ENCODE data around the gene PDGFRB. TPM values are rescaled to one million over a fixed set of nuclear protein-coding genes. Genes with fewer than 3 reads are reported as not detected.
A peak's percentile ranks its signal among the peaks of the same experiment; 100 is the strongest.

Gene PDGFRB
- total and polyA plus RNA-seq, 9 of the 15 experiments (the other 6 are each of a cell fraction or from before 2014, with no cell fraction given) = 0.01 to 1.5 (median 0.09) TPM; not detected in 3

DNA sequence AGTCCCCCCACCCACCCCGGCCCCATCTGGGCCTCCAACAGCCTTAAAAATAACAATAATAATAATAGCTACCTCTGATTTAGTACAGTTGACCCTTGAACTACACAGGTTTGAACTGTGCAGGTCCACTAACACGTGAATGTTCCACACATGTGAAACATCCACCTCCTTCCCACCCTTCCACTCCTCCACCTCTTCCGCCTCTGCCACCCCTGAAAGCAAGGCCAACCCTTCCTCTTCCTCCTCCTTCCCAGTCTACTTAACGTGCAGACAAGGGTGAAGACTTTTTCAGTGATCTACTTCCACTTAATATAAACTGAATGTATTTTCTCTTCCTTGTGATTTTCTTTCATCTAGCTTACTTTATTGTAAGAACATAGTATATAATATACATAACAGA is 10.8 kb downstream of the PDGFRB start:
- H3K9me1 ChIP-seq (ENCODE audit: control insufficient read depth, insufficient read depth, low read length) = no peaks in the 10 kb centered on the region
- peaks cover 0 to 10% of the 10 kb centered on the region in 2 experiments; a peak in 1 of 5 replicates for H3K27me3 ChIP-seq (ENCODE audit: control insufficient read depth in 2 of 2, insufficient read depth in 2 of 2, low read length in 2 of 2)
- no peaks in the 10 kb centered on the region for H3K36me3 ChIP-seq (ENCODE audit: control insufficient read depth, insufficient read depth, low read length)
- peak overlapping the region; percentile 75 for H2AFZ ChIP-seq (ENCODE audit: low read depth, low read length)
- no peak overlapping the region for H3K27ac ChIP-seq (ENCODE audit: extremely low read depth, low read depth, low read length)
- WGBS (ENCODE audit: insufficient coverage, low coverage, missing lambda C conversion rate) = 41% methylated on average over 3 of the region's 4 CpGs
- H4K20me1 ChIP-seq (replicated peaks; ENCODE audit: control insufficient read depth, insufficient read depth, low read length) = no peaks in the 10 kb centered on the region
- in situ Hi-C loops (cut with MboI) = no loop called here
- H3K9ac ChIP-seq (ENCODE audit: insufficient read depth in 1 of 2, low read depth in 2 of 2, low read length in 2 of 2) = no peak overlapping the region
- peaks cover 27 to 40% of the 10 kb centered on the region in 2 experiments for H3K4me1 ChIP-seq (replicated peaks in 1 of 2; ENCODE audit: control insufficient read depth in 2 of 2, insufficient read depth in 2 of 2, low read length in 2 of 2)
- no peak overlapping the region for H3K4me3 ChIP-seq
- CTCF ChIA-PET (ENCODE audit: low intra/inter-chr PET ratio) = no interaction called here
- POLR2A ChIA-PET = interaction anchor here (0.7 to 1.5 kb wide), 4 partner anchors 8 to 915 kb away, joined by 3 to 8 read pairs (median 3); no protein-coding TSS in a partner anchor
- intact Hi-C loops (cut with micrococcal nuclease) = no loop called here
- DNase-seq (ENCODE audit: extremely low read depth in 1 of 4, low spot score in 3 of 4) (no peak), FAIRE-seq (no peak), ATAC-seq (no peak)
- no peaks in the 10 kb centered on the region for H3K9me3 ChIP-seq (replicated peaks; ENCODE audit: control insufficient read depth, insufficient read depth, low read depth, low read length)
- H3K4me2 ChIP-seq (ENCODE audit: insufficient read depth, low read length) = no peak overlapping the region
- no TSS peak for BruUV-seq (replicated peaks)
- no peaks in the 10 kb centered on the region for H3K79me2 ChIP-seq (ENCODE audit: control insufficient read depth, insufficient read depth, low read length)
- TF ChIP-seq EGR1 (conservative IDR thresholded peaks at IDR 0.05) = peak; percentile 18; the same call in 1 of the 2 replicates
- TF ChIP-seq TOE1 (IDR thresholded peaks at IDR 0.05; ENCODE audit: borderline replicate concordance) = no peak
- no peak for TF ChIP-seq TOE1 (CRISPR knock-in tag; IDR thresholded peaks at IDR 0.05; ENCODE audit: borderline replicate concordance, low read depth)

DNA sequence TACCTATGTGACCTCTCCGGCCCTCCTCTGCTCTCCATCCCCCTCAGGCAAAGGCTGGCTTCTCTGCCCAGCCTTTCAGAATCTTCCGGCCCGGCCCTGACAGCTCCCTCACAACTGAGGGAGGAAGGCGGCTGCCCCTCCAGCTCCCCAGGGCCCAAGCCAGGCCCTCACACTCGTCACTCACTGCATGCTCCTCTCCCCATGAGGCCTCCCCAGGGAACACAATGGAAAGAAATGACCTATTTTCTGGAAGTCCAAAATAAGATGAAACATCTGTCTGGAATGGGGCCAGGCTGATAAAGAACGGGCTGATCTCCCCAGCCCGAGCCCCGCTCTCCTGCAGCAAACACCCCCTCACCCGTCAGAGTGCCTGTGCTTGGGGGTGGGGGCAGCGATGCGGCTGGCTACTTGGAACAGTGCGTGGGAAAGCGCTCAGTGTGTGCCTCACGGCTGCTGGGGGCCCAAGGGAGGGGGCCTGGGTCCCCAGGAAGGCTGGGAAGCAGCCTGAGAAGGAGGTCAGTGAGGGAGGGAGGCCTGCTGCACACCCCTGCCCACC is 11.3 kb downstream of the PDGFRB start:
- Histone ChIP-seq H3K4me3 (no peak overlapping the region), H4K20me1 (replicated peaks; ENCODE audit: control insufficient read depth, insufficient read depth, low read length) (no peaks in the 10 kb centered on the region), H3K4me2 (ENCODE audit: insufficient read depth, low read length) (peak overlapping the region; percentile 71; the same call in 1 of the 2 replicates), H3K27me3 (ENCODE audit: control insufficient read depth in 2 of 2, insufficient read depth in 2 of 2, low read length in 2 of 2) (0 out of 5 replicates have a peak, but pooled peaks cover 0 to 6% of the 10 kb centered on the region in 2 experiments), H3K9ac (ENCODE audit: insufficient read depth in 1 of 2, low read depth in 2 of 2, low read length in 2 of 2) (peak overlapping the region in 1 of 2 experiments; percentile 64; a peak in 2 of 4 replicates), H3K9me1 (ENCODE audit: control insufficient read depth, insufficient read depth, low read length) (no peaks in the 10 kb centered on the region), H3K9me3 (replicated peaks; ENCODE audit: control insufficient read depth, insufficient read depth, low read depth, low read length) (no peaks in the 10 kb centered on the region), H2AFZ (ENCODE audit: low read depth, low read length) (peak overlapping the region; percentile 75), H3K27ac (ENCODE audit: extremely low read depth, low read depth, low read length) (peak overlapping the region; percentile 6; the same call in 2 of the 3 replicates), H3K4me1 (replicated peaks in 1 of 2; ENCODE audit: control insufficient read depth in 2 of 2, insufficient read depth in 2 of 2, low read length in 2 of 2) (peaks cover 27 to 40% of the 10 kb centered on the region in 2 experiments), H3K79me2 (ENCODE audit: control insufficient read depth, insufficient read depth, low read length) (no peaks in the 10 kb centered on the region), H3K36me3 (ENCODE audit: control insufficient read depth, insufficient read depth, low read length) (no peaks in the 10 kb centered on the region)
- intact Hi-C loops (cut with micrococcal nuclease) = no loop called here
- ChIA-PET POLR2A (interaction anchor here (1.0 kb wide), 1 partner anchor 9 kb away, joined by 3 read pairs; no protein-coding TSS in a partner anchor), CTCF (ENCODE audit: low intra/inter-chr PET ratio) (no interaction called here)
- no TSS peak for BruUV-seq (replicated peaks)
- peak; percentile 52 to 64 (median 56) for DNase-seq (ENCODE audit: extremely low read depth in 1 of 4, low spot score in 3 of 4)
- in situ Hi-C loops (cut with MboI) = no loop called here
- FAIRE-seq = no peak
- ATAC-seq = peak; percentile 14
- WGBS (ENCODE audit: insufficient coverage, low coverage, missing lambda C conversion rate) = 30% methylated on average over 14 of the region's 14 CpGs
- TF ChIP-seq MCM3 (IDR thresholded peaks at IDR 0.05) (no peak), TEAD4 (IDR thresholded peaks at IDR 0.05; ENCODE audit: low read length) (no peak), TEAD4 (CRISPR knock-in tag; IDR thresholded peaks at IDR 0.05; ENCODE audit: borderline replicate concordance) (no peak), NFIC (IDR thresholded peaks at IDR 0.05) (peak; percentile 74)
